Chondrocyte (in vitro differentiated cells): Measurements from ENCODE around the gene SEL1L3. TPM values are rescaled to one million over a fixed set of nuclear protein-coding genes. Genes with fewer than 3 reads are reported as not detected.

Experiments used
- DNase-seq: peaks from one replicate; pipeline ENCODE4 v3.0.0; 2021; ENCODE audit warnings: mixed read lengths, low spot score
- H3K27ac Mint-ChIP-seq: one replicate; pipeline ENCODE4 v1.8.0; 2021; ENCODE audit warnings: mild to moderate bottlenecking, moderate library complexity, mixed read lengths; ENCODE audit not compliant: unreplicated experiment
- H3K27me3 Mint-ChIP-seq: 2 replicates; pipeline ENCODE4 v1.8.0; 2021; ENCODE audit warnings: low read depth, mixed read lengths
- H3K36me3 Mint-ChIP-seq: 2 replicates; pipeline ENCODE4 v1.8.0; 2021; ENCODE audit warnings: low read depth, mixed read lengths
- H3K4me1 Mint-ChIP-seq: 2 replicates; pipeline ENCODE4 v1.8.0; 2021; ENCODE audit warnings: low read depth, mild to moderate bottlenecking, mixed read lengths
- H3K4me3 Mint-ChIP-seq: one replicate; pipeline ENCODE4 v1.8.0; 2021; ENCODE audit warnings: mild to moderate bottlenecking, moderate library complexity, mixed read lengths; ENCODE audit not compliant: unreplicated experiment
- H3K9me3 Mint-ChIP-seq: 2 replicates; pipeline ENCODE4 v1.8.0; 2021; ENCODE audit warnings: low read depth, mixed read lengths
- CTCF ChIP-seq: fragments of 200-600 bp; sonication (generic); IDR thresholded peaks from 2 replicates; pipeline ENCODE4 v1.5.0; 2021; ENCODE audit warnings: antibody characterized with exemption, mild to moderate bottlenecking, moderate library complexity
- total RNA-seq: library from RNA; stranded (reverse); gene quantifications from 3 replicates; pipeline ENCODE4 v1.2.1, GENCODE V29; 2021

Gene SEL1L3
- total RNA-seq, 1 donor from 2014 or later: 30.3 TPM

GRCh38 chr4:25799522-25799921 is 63.3 kb downstream of the SEL1L3 start:
- Mint-ChIP-seq H3K27ac (no peak overlapping the region), H3K9me3 (no peaks in the 10 kb centered on the region), H3K36me3 (peaks cover 14% of the 10 kb centered on the region), H3K4me3 (no peak overlapping the region), H3K27me3 (no peaks in the 10 kb centered on the region), H3K4me1 (peaks cover 24% of the 10 kb centered on the region)
- DNase-seq: no peak
- TF ChIP-seq CTCF: no peak

GRCh38 chr4:25797136-25797535 is 65.7 kb downstream of the SEL1L3 start:
- Mint-ChIP-seq H3K4me3 (no peak overlapping the region), H3K27ac (peak overlapping the region; percentile 75), H3K9me3 (no peaks in the 10 kb centered on the region), H3K36me3 (peaks cover 17% of the 10 kb centered on the region), H3K27me3 (no peaks in the 10 kb centered on the region), H3K4me1 (peaks cover 21% of the 10 kb centered on the region)
- DNase-seq: no peak
- no peak for TF ChIP-seq CTCF

GRCh38 chr4:25795566-25796454 is 67.0 kb downstream of the SEL1L3 start:
- Mint-ChIP-seq H3K27ac (peak overlapping the region; percentile 85), H3K9me3 (no peaks in the 10 kb centered on the region), H3K4me3 (no peak overlapping the region), H3K4me1 (peaks cover 21% of the 10 kb centered on the region), H3K36me3 (peaks cover 16% of the 10 kb centered on the region), H3K27me3 (no peaks in the 10 kb centered on the region)
- TF ChIP-seq CTCF: peak; percentile 16
- DNase-seq: no peak

- Mint-ChIP-seq H3K27ac (peak overlapping the region; percentile 85), H3K4me1 (peaks cover 21% of the 10 kb centered on the region), H3K4me3 (no peak overlapping the region), H3K36me3 (peaks cover 17% of the 10 kb centered on the region), H3K27me3 (no peaks in the 10 kb centered on the region), H3K9me3 (no peaks in the 10 kb centered on the region)
- no peak for TF ChIP-seq CTCF
- no peak for DNase-seq
Observed at GRCh38 chr4:25795091-25795490, 67.7 kb downstream of the SEL1L3 start.

GRCh38 chr4:25792876-25793275 is 69.9 kb downstream of the SEL1L3 start:
- H3K4me1 Mint-ChIP-seq: peaks cover 21% of the 10 kb centered on the region
- no peaks in the 10 kb centered on the region for H3K27me3 Mint-ChIP-seq
- H3K27ac Mint-ChIP-seq: no peak overlapping the region
- no peak for DNase-seq
- H3K4me3 Mint-ChIP-seq: no peak overlapping the region
- peaks cover 16% of the 10 kb centered on the region for H3K36me3 Mint-ChIP-seq
- no peaks in the 10 kb centered on the region for H3K9me3 Mint-ChIP-seq
- no peak for TF ChIP-seq CTCF
